Smooth muscle cell of the umbilical artery (primary cell): ENCODE results near the gene SPTBN4. TPM values are rescaled to one million over a fixed set of nuclear protein-coding genes. Genes with fewer than 3 reads are reported as not detected.

Experiments used
- total RNA-seq: library from RNA; depleted of rRNA; stranded (reverse); fragments of >200 nt; gene quantifications from 2 replicates; pipeline ENCODE4 v1.2.3, GENCODE V29; 2014

Gene SPTBN4
- 0.30 and 0.97 TPM in 2 replicates for total RNA-seq

DNA sequence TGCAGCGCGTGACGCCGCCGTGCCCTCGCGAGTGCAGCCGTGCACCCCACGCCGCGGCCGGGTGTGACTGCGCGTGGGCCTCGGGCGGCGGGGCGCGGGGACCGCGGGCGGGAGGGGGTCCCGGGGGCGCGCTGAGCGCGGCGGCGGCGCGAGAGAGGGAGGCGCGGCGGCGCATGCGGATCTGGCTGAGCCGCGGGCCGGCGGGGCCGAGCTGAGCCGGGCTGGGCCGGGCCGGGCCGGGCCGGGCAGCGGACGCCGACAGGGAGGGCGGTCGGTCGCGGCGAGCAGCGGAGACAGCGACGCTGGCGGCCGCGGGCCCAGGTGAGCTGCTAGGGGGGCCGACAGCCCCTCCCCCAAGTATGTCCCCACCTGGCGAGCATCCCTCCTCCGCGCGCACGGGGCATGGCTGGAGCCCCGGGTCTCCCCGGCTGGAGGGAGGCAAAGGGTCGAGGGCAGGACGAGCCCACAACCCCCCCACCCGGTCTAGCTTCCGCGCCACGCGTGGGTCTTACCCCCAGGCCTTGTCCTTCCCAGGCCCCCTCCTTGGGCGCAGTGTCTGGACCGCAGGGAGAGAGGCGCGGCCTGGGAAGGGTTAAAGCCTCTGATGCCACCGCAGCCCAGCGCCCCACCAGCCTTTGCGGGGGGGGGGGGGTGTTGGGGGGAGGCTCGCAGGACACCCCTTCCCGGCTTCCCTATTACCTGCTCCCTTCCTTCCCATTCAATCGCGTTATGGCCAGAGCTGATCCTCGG, at the start of gene SPTBN4:
TSS of gene SPTBN4 (plus strand) at position 17 of the 750 bp plus-strand sequence. CDS start 5,621 bp downstream, outside the sequence.

DNA sequence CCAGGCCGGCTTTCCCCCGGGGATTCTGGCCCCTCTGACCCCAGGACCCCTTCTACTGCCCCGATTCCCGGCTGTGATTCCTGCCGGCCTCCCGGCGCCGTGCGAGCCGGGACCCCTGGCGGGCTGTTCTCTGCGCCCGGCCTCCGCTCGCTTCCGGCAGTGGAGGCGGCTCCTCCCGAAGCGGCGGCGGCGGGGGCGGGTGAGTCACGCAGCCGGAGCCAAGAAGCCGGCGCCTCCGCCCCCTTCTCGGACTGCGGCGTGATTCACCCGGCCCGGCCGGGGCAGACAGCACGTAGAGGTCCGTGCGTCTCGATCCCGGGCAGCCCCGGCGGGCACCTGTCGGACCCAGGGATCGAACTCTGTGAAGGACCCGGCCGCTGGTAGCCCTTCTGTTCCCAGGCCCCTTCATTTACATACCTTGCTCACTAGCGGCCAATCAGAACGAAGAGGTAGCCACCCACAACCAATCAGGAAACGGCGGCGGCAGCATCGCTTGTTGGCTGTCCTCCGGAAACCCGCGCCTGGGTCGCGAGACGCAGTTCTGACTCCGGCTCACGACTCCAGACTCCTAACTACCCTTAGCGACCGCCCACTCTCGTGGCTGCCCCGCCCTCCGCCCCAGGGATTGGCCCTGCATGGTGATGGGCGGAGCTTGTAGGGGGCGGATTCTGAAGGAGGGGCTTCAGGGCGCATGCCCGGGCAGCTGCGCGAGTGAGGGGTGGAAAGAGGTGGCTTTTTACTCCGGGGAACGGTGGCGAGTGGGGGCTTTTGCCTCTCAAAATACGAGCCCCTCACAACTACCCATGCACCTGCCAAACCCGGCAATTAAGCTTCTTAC, 41.1 kb upstream of the SPTBN4 start, which contains the start of gene SERTAD1:
TSS of gene SERTAD1 (minus strand) at position 543 of the 838 bp plus-strand sequence. CDS start 2,446 bp downstream, outside the sequence.

DNA sequence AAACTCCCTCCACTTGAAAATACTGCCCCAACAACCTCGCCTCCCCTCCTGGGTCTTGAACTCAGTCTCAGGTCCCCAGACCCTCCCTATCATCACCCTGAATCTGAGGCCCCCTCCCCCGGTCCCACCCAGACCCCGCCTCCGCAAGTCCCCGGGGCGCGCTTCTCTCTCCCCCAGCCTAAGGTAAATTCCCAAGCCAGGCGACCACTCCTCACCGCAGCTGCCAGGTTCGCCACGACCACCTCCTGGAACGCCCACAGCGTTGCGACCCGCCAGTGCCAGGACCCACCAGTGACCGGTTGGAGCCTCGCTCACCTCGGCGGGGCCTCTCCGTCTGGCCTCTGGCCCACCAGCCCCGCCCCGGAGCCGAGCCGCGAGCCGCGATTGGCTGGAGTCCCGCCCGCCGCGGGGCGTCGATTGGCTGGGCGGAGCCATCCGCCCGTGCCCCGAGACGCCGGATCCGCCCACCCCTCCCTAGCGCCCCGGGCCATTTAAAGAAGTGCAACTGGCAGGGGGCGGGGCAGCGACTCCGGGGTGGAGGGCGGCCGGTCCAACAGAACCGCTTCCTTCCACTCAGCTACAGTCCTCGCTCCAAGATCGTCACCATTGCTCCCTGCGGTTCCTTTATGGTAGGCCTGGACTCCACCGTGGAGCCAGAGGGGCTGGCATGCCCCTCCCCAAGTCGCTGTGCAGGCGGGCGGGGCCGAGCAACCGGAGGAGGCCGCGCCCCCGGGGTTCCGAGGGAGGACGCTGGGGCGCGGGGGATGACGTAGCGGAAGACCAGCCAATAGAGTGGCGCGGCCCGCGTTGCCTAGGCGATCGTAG, 22.6 kb upstream of the SPTBN4 start, which contains the start of gene SERTAD3:
TSS of gene SERTAD3 (minus strand) at position 336 of the 825 bp plus-strand sequence. CDS start 2,255 bp downstream, outside the sequence.

GRCh38 chr19:40465557-40466218, 1.1 kb upstream of the SPTBN4 start, which contains the start of gene BLVRB:
BLVRB (minus strand) TSS chr19:40465745; CDS start chr19:40465688, 57 bp downstream.

GRCh38 chr19:40576585-40577451, 110.0 kb downstream of the SPTBN4 start, which contains the start of gene SHKBP1:
SHKBP1 (plus strand) TSS chr19:40576873; CDS start chr19:40576900, 27 bp downstream.

GRCh38 chr19:40601134-40601974, 134.6 kb downstream of the SPTBN4 start, which contains the start of gene LTBP4:
LTBP4 (plus strand) TSS chr19:40601369; CDS start chr19:40601388, 19 bp downstream.

Other genes with a start within 250 kb of the SPTBN4 start
- gene TTC9B, start 248.6 kb upstream of the SPTBN4 start, total RNA-seq = not detected in 2 replicates
- gene CCNP, start 240.3 kb upstream of the SPTBN4 start, total RNA-seq = 0.09 TPM in 1 of 2 replicates, not detected in the other
- 76.0 and 91.1 TPM in 2 replicates for gene AKT2, start 181.7 kb upstream of the SPTBN4 start, total RNA-seq
- gene C19orf47, start 118.6 kb upstream of the SPTBN4 start, total RNA-seq = 3.6 and 10.6 TPM in 2 replicates
- gene PLD3, start 118.3 kb upstream of the SPTBN4 start, total RNA-seq = 497 and 582 TPM in 2 replicates
- under 0.01 and 0.14 TPM in 2 replicates for gene HIPK4, start 76.8 kb upstream of the SPTBN4 start, total RNA-seq
- 0.89 and 1.2 TPM in 2 replicates for gene PRX, start 53.6 kb upstream of the SPTBN4 start, total RNA-seq
- gene SERTAD1, start 41.0 kb upstream of the SPTBN4 start, total RNA-seq = 16.1 and 17.2 TPM in 2 replicates
- 14.7 and 20.2 TPM in 2 replicates for gene SERTAD3, start 22.7 kb upstream of the SPTBN4 start, total RNA-seq
- gene BLVRB, start 1.3 kb upstream of the SPTBN4 start, total RNA-seq = 49.3 and 56.1 TPM in 2 replicates
- gene SHKBP1, start 109.9 kb downstream of the SPTBN4 start, total RNA-seq = 24.9 and 69.7 TPM in 2 replicates
- 24.6 and 34.0 TPM in 2 replicates for gene LTBP4, start 134.4 kb downstream of the SPTBN4 start, total RNA-seq
- gene NUMBL, start 223.7 kb downstream of the SPTBN4 start, total RNA-seq = 31.8 and 72.5 TPM in 2 replicates
- gene COQ8B, start 249.9 kb downstream of the SPTBN4 start, total RNA-seq = 30.3 and 31.4 TPM in 2 replicates